ENCODE measurements around the gene SCARF2.
A peak's percentile ranks its signal among the peaks of the same experiment; 100 is the strongest.
"Not testable (repeated sequence)": the region's sequence is repeated elsewhere in the genome, so short reads cannot be mapped to it uniquely, and the experiment has no call there.

SCARF2 gene, protein sequence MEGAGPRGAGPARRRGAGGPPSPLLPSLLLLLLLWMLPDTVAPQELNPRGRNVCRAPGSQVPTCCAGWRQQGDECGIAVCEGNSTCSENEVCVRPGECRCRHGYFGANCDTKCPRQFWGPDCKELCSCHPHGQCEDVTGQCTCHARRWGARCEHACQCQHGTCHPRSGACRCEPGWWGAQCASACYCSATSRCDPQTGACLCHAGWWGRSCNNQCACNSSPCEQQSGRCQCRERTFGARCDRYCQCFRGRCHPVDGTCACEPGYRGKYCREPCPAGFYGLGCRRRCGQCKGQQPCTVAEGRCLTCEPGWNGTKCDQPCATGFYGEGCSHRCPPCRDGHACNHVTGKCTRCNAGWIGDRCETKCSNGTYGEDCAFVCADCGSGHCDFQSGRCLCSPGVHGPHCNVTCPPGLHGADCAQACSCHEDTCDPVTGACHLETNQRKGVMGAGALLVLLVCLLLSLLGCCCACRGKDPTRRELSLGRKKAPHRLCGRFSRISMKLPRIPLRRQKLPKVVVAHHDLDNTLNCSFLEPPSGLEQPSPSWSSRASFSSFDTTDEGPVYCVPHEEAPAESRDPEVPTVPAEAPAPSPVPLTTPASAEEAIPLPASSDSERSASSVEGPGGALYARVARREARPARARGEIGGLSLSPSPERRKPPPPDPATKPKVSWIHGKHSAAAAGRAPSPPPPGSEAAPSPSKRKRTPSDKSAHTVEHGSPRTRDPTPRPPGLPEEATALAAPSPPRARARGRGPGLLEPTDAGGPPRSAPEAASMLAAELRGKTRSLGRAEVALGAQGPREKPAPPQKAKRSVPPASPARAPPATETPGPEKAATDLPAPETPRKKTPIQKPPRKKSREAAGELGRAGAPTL

DNA sequence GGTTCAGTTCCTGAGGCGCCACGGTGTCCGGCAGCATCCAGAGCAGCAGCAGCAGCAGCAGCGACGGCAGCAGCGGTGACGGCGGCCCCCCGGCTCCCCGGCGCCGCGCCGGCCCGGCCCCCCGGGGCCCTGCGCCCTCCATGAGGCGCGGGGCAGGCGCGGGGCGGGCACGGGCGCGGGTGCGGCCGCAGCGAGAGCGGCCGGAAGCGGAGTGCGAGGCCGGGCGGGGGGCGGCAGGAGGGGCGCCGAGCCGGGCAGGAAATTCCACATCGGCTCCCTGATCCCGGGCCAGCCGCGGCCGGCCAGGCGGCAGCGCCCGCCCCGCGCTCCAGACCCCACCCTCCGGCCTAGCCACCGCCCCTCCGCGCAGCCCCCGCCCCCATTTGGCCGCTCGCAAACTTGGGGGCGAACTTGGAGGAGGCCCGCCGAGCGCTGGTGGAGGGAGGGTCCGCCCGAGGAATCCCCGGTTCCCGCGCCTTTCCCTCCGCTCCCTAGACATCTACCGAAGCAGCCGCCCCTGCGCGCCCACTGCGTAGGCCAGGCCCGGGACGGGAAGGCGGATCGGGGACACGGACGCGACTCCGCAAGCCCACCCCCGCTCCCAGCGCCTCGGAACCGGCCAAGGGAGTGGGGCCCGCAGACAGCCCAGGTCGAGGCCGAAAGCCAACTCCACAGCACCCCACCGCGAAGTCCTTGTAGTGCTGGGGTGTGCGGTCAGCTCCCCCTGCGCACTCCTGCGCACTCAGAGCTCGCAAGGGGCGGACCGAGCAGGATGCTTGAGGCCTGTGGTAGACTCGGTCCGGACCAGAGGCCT lies at the start of gene SCARF2:
Gene SCARF2 (minus strand): TSS at position 213 of the 814 bp plus-strand sequence. CDS start 71 bp downstream, at position 142.
- DNase-seq: no peak

DNA sequence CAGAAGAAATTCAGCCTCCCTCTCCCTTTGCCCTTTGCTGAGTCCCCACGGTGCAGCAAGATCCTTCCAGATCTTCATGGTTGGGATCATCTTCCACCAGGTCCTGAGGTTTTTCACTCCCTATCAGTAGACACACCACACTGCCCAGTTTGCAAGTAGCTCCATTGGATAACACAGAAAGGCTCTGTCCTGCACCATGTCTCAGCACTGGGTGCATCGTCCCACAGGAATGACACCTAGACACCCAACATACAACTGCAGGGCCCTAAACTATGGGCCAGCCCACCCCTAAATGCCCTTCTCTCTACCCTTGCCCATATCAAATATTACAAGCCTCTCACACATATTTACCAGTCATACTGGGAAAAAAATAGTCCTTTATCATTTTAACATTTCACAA lies 48.6 kb upstream of the SCARF2 start:
- no peak for DNase-seq

DNA sequence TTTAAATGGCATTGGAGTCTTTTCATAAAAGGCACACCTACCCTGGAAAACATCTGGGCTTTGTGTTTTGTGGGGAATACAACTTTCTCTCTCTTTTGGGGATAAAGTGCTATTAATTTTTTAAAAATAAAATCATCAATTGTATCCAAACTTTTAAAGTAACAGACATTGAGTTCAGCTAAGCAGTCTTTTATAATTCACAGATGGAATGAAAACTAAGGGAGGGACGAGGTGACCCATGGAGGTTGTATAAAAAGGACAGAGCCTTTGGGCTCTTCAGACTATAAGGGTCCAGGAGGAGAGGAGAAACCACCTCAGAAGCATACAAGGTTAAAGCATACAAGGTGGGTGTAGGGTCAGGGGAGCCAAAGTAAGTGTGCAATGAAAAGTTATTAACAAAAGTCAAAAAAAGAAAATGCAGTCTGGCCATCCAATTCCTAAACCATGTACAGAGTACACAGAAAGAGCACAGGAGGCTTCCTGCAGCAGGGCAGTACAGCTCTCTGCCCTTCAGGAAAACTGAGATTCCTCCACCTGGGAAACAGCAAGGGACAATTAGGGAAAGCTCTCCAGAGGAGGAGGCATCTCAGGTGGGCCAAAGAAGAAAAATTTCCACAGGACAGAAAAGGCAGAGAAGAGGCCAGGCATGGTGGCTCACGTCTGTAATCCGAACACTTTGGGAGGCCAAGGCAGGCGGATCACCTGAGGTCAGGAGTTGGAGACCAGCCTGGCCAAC lies 47.5 kb upstream of the SCARF2 start:
- no peak for DNase-seq

DNA sequence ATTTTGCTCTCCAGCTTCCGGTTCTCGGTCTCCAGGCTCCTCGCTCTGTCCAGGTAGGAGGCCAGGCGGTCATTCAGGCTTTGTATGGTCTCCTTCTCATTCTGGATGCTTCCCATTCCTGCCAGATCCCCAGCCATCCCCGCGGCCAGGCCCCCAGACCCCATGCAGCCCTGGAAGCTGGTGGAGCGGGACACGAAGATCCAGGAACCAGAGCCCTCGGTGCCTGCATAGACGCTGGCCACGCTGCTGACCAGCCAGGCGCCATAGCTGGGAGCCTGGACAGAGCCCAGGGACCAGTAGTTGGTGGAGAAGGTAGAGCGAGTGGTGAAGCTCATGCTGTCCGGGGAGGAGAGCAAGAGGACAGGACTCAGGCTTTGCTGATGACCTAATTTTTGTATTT lies 46.1 kb upstream of the SCARF2 start:
- no peak for DNase-seq

DNA sequence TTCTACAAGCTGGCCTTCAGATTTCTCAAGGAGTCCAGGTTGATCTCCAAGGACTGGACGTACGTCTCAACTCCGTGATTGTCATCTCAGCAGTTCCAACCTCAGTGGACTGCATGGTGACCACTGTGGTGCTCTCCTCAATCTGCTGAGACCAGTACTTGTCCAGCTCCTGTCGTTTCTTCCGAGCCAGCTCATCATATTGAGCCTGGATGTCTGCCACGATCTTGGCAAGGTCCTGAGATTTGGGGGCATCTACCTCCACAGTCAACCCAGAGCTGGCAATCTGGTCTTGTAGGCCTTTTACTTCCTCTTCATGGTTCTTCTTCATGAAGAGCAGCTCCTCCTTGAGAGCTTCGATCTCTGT lies 45.5 kb upstream of the SCARF2 start:
- not testable (repeated sequence) for DNase-seq

DNA sequence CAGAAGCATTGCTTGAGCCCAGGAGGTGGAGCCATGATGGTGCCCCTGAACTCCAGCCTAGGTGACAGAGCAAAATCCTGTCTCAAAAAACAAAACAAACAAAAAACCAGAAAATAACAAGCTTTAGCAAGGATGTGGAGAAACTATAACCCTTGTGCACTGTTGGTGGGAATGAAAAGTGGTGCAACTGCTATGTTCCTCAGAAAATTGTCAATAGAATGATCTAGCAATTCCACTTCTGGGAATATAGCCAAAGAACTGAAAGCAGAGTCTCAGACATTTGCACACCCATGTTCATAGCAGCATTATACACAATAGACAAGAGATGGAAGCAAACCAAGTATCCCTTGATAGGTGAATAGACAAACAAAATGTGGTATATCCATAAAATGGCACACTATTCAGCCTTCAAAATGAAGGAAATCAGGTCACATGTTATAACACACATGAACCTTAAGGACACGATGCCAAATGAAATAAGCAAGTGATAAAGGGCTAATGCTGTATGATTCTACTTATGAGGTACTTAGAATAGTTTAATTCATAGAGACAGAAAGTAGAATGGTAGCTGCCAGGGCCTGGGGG lies 42.1 kb upstream of the SCARF2 start:
- no peak for DNase-seq

DNA sequence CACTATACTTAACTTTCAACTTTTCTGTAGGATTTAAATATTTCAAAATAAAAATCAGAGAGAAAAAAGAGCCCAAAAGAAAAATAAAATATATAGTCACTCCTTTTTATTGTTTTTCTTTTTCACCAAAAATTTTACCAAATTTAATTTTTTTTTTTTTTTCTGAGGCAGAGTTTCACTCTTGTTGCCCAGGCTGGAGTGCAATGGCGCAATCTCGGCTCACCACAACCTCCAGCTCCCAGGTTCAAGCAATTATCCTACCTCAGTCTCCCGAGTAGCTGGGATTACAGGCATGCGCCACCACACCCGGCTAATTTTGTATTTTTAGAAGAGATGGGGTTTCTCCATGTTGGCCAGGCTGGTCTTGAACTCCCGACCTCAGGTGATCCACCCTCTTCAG lies 40.4 kb upstream of the SCARF2 start:
- not testable (repeated sequence) for DNase-seq

DNA sequence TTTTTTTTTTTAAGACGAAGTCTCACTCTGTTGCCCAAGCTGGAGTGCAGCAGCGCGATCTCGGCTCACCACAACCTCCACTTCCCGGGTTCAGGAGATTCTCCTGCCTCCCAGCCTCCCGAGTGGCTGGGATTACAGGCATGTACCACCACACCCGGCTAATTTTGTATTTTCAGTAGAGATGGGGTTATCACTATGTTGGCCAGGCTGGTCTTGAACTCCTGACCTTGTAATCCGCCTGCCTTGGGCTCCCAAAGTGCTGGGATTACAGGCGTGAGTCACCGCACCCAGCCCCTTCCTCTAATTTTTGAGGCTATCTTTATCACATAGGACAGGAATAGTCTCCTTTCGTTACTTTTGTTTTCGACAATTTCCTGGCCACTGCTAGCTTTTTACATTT lies 37.9 kb upstream of the SCARF2 start:
- DNase-seq: not testable (repeated sequence)

DNA sequence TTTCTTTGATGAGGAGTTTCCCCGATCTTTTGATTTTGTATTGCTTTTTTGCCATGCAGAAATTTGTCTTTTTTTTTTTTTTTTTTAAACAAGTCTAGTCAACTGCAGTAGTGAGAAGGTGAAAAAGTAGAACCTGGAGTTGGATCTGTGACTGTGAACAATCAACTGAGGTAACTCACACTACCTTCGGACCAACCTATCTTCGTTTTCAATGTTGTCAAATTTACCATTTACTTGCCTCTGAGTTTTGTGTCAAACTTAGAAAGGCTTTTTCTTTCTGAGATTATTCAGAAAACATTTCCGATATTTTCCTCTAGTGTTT lies 37.5 kb upstream of the SCARF2 start:
- no peak for DNase-seq

DNA sequence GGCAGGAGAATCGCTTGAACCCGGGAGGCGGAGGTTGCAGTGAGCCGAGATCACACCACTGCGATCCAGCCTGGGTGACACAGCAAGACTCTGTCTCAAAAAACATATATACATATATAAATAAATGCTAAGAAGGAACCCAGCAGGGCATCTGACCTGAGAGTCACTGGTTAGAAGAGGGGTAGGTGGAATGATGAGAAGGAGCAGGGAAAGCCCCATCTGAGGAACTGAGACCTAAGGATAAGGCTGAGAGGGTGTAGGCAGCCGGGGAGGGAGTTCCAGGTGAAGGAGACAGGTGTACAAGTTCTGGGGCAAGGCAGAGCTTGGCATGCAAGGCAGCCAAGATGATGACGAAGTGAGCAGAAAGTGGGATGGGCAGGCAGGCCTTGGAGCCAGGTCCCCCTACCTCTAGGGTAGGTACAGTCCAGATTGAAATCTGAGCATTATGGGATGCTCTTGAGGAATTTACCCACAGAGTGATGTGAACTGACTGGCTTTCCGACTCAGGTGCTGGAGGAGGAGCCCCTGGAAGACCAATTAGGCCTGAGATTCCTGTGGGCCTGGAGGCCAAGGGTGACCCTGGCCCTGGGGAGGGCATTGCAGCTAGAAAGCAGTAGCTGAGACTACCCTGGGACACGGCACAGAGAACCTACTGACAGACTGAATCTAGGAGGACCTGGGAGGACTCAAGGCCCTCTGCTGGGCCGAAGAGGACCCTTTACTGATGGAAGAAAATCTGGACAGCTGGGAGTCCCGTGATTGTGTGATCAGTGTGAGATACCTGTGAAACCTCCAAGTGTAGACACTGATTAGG lies 35.2 kb upstream of the SCARF2 start:
- no peak for DNase-seq

DNA sequence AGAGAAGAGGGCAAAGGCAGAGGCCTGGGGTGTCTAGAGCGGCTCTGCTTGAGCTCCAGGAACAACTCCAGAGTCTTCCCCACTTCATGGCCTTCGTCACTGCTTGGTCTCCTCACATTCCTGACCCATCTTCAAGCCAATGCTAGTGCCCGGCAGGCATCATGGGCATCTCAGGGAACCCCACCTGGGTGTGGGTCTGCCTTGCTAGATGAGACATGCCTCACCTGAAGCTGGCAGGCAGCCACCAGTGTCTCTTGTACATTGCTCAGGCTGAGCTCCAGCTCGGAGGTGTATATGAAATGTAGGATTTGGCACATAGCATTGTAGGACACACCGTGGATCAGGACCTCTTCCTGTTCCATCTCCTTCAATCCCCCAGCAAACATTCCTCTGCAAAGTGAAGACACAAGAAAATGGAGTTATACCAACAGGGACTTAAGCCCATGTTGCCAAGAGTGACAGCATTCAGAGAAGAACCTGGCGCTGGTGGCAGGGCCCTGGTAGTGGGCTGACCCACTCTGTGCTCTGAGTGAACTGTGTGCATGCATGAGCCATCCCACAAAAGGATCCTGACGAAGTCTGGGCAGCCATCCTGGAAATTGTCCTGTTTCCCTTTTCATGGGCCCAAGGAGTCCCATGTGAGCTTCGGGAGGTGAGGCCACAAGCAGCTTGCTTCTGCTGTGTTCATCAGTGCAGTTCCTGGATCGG lies 33.7 kb upstream of the SCARF2 start:
- no peak for DNase-seq

DNA sequence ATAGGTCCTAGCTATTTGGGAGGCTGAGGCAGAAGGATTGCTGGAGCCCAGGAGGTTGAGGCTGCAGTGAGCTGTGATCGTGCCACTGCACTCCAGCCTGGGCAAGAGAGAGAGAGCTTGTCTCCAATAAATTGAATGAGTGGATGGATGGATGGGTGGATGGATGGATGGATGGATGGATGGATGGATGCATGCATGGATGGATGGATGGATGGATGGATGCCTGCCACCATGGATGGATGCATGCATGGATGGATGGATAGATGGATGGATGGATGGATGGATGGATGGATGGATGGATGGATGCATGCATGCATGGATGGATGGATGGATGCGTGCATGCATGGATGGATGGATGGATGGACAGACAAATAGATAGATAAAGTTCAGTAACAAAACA lies 32.9 kb upstream of the SCARF2 start:
- DNase-seq: not testable (repeated sequence)

DNA sequence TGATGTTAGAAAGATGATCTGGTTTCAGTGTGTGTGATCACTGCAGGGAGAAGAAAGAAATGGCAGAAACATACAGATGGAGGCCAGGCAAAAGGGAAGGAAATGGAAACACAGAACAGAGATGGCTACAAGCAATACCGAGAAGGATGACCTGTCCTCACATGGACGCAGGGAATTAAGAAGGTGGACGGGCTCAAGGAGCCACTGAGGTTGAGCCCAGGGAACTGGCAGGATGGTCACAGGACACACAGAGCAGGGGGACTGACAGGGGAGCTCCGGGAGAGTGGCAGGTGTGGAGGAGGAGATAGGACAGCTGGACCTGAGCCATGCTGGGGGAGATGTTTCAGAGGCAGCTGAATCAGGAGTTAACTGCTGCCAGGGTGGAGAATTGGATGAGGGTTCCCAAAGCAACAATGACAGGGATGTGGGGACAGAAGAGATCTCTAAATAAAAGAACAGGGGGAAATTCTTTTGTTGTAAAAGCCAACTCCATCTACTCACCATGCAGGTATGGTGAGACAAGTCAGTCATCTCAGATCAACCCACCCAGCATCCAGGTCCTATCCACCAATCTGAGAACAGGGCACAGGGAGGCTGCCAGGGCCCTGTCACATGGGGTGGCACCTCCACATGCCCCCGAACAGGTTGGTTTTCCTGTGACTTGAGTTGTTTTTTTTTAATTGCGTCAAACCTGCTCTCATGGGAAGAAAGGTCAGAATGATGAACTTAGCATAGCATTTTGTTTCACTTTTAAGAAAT lies 31.7 kb upstream of the SCARF2 start:
- DNase-seq: no peak

DNA sequence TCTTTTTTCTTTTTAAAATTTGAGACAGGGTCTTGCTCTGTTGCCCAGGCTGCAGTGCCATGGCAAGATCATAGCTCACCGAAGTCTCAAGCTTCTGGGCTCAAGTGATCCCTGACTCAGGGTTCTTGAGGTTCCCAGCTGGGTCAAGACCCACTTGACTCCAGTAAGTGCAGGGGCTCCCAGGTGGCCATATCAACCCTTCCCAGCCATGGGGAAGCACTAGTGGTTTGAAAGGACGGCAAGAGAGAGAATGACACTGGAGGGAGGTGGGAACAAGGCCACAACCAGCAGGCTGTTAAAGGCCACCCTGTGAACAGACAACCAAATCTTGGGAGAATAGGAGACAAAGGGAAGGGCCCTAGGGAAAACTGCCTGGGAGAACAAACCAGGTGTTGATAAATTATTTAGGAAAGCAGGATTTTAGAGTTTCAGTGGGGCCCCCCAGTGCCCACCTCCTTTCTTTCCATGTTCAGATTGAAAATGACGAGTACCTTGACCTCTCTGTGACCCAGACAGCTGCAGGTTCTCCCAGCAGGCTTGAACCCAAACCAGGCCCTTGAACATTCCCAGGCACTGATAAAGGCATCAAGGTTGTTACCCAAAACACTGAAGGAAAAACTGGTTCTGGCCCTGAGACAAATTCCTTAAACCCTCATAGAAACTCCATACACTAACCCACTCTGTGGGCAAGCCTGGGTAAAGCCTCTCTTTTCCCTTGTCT lies 29.2 kb upstream of the SCARF2 start:
- no peak for DNase-seq

DNA sequence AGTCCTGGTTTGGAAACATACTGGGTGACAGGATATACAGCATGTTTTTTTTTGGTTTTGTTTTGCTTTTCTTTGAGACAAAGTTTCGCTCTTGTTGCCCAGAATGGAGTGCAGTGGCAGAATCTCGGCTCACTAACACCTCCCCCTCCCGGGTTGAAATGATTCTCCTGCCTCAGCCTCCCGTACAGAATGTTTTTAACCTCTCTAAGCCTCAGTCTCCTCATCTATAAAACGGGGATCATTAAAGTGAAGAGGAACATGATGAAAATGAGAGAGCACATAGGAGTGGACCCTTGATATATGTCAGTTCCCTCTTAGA lies 28.1 kb upstream of the SCARF2 start:
- DNase-seq: no peak

DNA sequence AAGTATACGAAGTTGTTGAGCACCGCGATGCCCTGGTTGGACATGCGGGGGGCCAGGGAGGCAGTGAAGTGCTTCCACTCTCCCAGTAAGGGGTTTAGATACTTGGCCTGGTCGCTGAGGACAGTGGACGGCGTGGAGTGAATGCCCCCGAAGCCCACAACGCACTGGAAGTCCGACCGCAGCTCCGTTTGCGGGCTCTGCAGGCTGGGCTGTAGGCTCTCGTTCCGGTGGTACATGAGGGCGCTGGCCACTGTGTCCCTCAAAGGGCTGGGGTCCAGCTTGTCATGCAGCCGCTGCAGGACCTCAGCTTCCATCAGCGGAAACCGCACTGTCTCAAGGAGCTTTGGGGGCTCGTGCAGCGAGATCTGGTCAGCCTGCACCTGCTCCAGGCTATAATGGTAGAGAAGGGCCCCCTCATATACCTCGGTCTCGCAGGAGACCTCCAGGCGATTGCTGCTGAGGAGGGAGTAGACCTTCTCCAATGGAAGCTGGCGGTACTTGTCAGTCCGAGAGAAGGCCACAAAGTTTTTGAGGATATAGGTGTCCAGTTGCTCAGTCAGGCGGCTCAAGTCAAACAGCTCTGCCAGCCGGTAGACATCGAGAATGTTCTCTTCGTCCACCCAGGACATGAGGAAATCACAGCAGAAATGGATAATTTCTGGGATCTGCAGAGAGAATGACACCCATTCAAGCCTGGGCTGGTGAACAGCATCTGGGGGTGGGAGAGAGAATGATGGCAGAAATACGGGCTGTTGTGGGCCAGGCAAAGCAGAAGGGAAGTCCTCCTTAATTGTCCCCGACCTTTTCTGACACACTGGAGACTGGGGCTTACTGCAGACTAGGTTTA lies 27.5 kb upstream of the SCARF2 start:
- DNase-seq: no peak

DNA sequence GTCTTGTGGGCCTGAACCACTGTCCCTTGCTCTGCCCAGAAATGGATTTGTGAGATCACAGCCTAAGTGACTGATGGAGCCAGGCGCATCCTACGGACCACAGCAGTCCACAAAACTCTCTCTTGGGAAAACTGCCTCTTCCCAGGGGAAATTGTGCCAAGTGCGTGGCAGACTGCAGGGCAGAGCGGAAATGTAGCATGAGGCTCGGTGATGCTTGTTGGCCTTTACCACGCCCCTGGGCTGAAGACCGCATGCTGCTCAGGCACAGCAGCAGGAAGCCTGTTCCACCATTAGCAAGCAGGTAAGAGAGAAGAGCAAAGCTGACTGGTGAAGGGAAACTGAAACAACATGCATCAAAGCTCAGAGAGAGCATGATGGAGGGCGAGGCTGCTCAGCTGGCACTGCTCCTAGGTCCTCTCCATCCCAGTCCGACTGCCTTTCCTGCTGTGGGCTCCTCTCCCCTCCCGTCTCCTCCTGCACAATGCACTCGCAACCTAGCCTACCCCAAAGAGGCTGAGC lies 26.5 kb upstream of the SCARF2 start:
- DNase-seq: peak; percentile 37
